NAMALWA (cell line): ENCODE results near the gene IMMP2L.

ENCODE experiments used
- DNase-seq: peaks from one replicate; pipeline ENCODE4 v3.0.0-alpha.2; 2015; ENCODE audit warnings: low spot score

The IMMP2L gene

GRCh38 chr7:111210996-111211395, 351.3 kb downstream of the IMMP2L start:
- DNase-seq: no peak

- DNase-seq: no peak
These were observed 352.2 kb downstream of the IMMP2L start for GRCh38 chr7:111210043-111210442.

GRCh38 chr7:111205251-111205650, 357.0 kb downstream of the IMMP2L start:
- DNase-seq: no peak

GRCh38 chr7:111202321-111202720, 360.0 kb downstream of the IMMP2L start:
- DNase-seq: no peak

GRCh38 chr7:111199643-111200042, 362.6 kb downstream of the IMMP2L start:
- DNase-seq: no peak

- no peak for DNase-seq
These were observed 364.0 kb downstream of the IMMP2L start for GRCh38 chr7:111198255-111198654.

GRCh38 chr7:111196655-111197054, 365.6 kb downstream of the IMMP2L start:
- no peak for DNase-seq

- DNase-seq: no peak
These were observed 369.5 kb downstream of the IMMP2L start for GRCh38 chr7:111192614-111193413.

GRCh38 chr7:111190804-111191203, 371.5 kb downstream of the IMMP2L start:
- no peak for DNase-seq

GRCh38 chr7:111184987-111185386, 377.3 kb downstream of the IMMP2L start:
- no peak for DNase-seq

- DNase-seq: no peak
These were observed 379.0 kb downstream of the IMMP2L start for GRCh38 chr7:111183321-111183720.

- no peak for DNase-seq
These were observed 382.0 kb downstream of the IMMP2L start for GRCh38 chr7:111180338-111180737.

GRCh38 chr7:111175908-111176441, 386.3 kb downstream of the IMMP2L start:
- no peak for DNase-seq

- no peak for DNase-seq
These were observed 387.8 kb downstream of the IMMP2L start for GRCh38 chr7:111174510-111174909.

- no peak for DNase-seq
These were observed 388.3 kb downstream of the IMMP2L start for GRCh38 chr7:111173990-111174389.

- DNase-seq: no peak
These were observed 388.8 kb downstream of the IMMP2L start for GRCh38 chr7:111173528-111173927.

- no peak for DNase-seq
These were observed 389.6 kb downstream of the IMMP2L start for GRCh38 chr7:111172564-111173257.

GRCh38 chr7:111168182-111168581, 394.1 kb downstream of the IMMP2L start:
- no peak for DNase-seq

GRCh38 chr7:111164442-111164841, 397.9 kb downstream of the IMMP2L start:
- no peak for DNase-seq

- no peak for DNase-seq
These were observed 399.6 kb downstream of the IMMP2L start for GRCh38 chr7:111162692-111163091.

GRCh38 chr7:111160297-111160696, 402.0 kb downstream of the IMMP2L start:
- DNase-seq: no peak

- DNase-seq: no peak
These were observed 402.9 kb downstream of the IMMP2L start for GRCh38 chr7:111159426-111159825.

- no peak for DNase-seq
These were observed 411.6 kb downstream of the IMMP2L start for GRCh38 chr7:111150709-111151108.
